ENCODE measurements around the gene ANKZF1.

- TF ChIP-seq CTCF (IDR thresholded peaks at IDR 0.05; ENCODE audit: insufficient read depth, low read depth, low read length) = no peak
- TF ChIP-seq EZH2 (IDR thresholded peaks at IDR 0.05; ENCODE audit: insufficient read depth, low read length) = no peak
Measured at GRCh38 chr2:219268294-219268693, 38.7 kb downstream of the ANKZF1 start.

All from astrocyte (in vitro differentiated cells and primary cell).